A375 (cell line): Measurements from ENCODE around the gene EIF5. TPM values are rescaled to one million over a fixed set of nuclear protein-coding genes. Genes with fewer than 3 reads are reported as not detected.

Experiments
- small RNA-seq: library from RNA; depleted of rRNA; stranded (forward); fragments of <200 nt; gene quantifications from one replicate; pipeline ENCODE3, GENCODE V24; 2014
- total RNA-seq: library from RNA; depleted of rRNA; stranded (reverse); fragments of >200 nt; shearing (Covaris generic); gene quantifications from 2 replicates; pipeline ENCODE4 v1.2.3, GENCODE V29; 2014; rRNA removed

The EIF5 gene
- 118 TPM in 2 replicates for total RNA-seq

DNA sequence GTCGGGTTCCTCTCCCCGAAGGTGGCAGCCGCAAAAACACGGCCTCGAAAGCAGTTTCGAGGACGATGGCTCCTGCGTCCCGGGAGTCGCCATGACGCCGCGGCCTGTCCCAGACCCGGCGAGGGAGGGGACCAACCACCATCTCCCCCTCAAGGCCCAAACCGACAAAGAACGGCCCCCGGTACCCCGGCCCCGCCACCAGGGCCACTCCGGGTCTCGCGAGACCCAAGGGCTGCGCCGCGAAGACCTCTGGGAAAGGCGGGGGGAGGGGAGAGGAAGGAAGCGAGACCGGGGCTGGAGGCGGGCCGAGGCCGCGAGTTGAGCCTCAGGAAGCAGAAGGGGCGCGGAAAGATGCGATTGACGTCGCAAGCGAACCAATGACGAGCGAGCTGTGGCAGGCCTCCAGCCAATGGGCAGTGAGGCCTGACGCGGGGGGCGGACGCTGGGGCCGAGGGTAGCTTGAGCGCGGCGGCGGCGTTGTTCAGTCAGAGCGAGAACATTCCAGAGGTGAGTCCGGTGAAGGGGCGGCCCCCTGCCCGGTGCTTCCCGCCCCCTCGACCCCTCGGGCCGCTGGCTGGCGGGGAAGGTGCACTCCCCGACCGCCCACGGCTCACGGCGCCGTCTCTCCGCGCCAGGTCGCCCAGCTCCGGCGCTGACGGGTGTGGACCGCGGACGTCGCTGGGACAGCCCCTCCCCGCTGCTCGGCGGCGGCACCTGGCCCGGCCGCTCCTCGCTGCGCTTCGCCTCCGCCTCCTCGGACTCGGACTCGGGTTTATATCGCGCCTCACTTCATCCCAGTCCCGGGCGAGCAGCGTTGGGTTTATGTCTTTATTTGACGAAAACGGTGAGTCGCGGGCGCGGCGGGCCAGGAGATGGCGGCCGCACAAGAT is at the start of gene EIF5:
TSS of gene EIF5 (plus strand) at position 484 of the 890 bp plus-strand sequence. CDS start 1,624 bp downstream, outside the sequence.

DNA sequence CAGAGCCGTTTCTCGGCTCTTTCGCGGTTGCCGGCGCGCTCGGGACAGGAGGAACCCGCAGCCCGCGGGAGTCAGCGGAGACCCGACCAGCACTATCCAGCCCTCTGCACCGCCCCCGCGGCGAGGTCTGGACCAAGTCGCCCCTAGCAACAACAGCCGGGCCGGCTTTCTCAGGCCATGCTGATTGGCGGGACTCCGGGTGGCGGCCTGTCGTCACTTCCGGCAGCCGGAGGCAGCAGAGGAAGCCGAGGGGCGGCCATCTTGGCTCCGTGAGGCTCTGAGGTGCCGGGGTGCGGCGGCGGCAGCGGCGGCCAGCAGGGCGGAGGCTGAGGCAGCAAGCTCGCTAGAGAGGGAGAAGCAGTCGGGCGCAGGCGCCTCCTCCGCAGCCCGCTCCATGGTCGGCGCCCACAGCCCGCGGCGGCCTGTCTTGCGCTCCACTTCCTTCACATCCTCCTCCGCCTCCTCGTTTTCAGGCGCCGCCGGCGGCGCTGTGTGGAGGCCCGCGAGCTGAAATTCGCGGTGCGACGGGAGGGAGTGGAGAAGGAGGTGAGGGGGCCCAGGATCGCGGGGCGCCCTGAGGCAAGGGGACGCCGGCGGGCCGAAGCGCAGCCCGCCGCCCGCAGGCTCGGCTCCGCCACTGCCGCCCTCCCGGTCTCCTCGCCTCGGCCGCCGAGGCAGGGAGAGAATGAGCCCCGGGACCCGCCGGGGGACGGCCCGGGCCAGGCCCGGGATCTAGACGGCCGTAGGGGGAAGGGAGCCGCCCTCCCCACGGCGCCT is 51.3 kb downstream of the EIF5 start, which contains the start of gene MARK3:
TSS of gene MARK3 (plus strand) at position 264 of the 777 bp plus-strand sequence. CDS start 615 bp downstream, outside the sequence.

Small RNA genes within 50 kb of the gene (small RNA-seq; reads per million reads assigned to genes)
- gene SNORA28, result 10.1 reads per million, percentile 89 among the genes with 10 or more reads in this experiment

Other genes with a start within 250 kb of the EIF5 start
- gene EXOC3L4, start 239.5 kb upstream of the EIF5 start, total RNA-seq, result 0.29 TPM in 1 of 2 replicates, not detected in the other
- gene TNFAIP2, start 210.8 kb upstream of the EIF5 start, total RNA-seq, result 40.2 and 46.0 TPM in 2 replicates
- gene MARK3, start 51.2 kb downstream of the EIF5 start, total RNA-seq, result 74.3 and 75.0 TPM in 2 replicates
- 161 and 215 TPM in 2 replicates for gene CKB, start 188.6 kb downstream of the EIF5 start, total RNA-seq
- gene TRMT61A, start 195.0 kb downstream of the EIF5 start, total RNA-seq, result 24.2 and 29.2 TPM in 2 replicates
- 11.4 and 13.9 TPM in 2 replicates for gene BAG5, start 228.4 kb downstream of the EIF5 start, total RNA-seq
- gene COA8, start 228.7 kb downstream of the EIF5 start, total RNA-seq, result 14.6 and 20.0 TPM in 2 replicates